ENCODE results near the gene TMTC2.
A peak's percentile ranks its signal among the peaks of the same experiment; 100 is the strongest.

The TMTC2 gene

GRCh38 chr12:82666830-82667229, 19.9 kb upstream of the TMTC2 start:
- Mint-ChIP-seq H3K27ac (no peak overlapping the region), H3K4me3 (no peak overlapping the region), H3K27me3 (peaks cover 12% of the 10 kb centered on the region), H3K9me3 (no peaks in the 10 kb centered on the region), H3K36me3 (no peaks in the 10 kb centered on the region), H3K4me1 (no peaks in the 10 kb centered on the region)

- H3K9me3 Mint-ChIP-seq = no peaks in the 10 kb centered on the region
- H3K27ac Mint-ChIP-seq = no peak overlapping the region
- no peak overlapping the region for H3K4me3 Mint-ChIP-seq
- H3K4me1 Mint-ChIP-seq = no peaks in the 10 kb centered on the region
- H3K27me3 Mint-ChIP-seq = peaks cover 12% of the 10 kb centered on the region
- no peaks in the 10 kb centered on the region for H3K36me3 Mint-ChIP-seq
Observed at GRCh38 chr12:82671673-82672195, 15.0 kb upstream of the TMTC2 start.

GRCh38 chr12:82672811-82673495, 13.8 kb upstream of the TMTC2 start:
- Mint-ChIP-seq H3K4me1 (no peaks in the 10 kb centered on the region), H3K36me3 (no peaks in the 10 kb centered on the region), H3K4me3 (no peak overlapping the region), H3K27ac (no peak overlapping the region), H3K9me3 (no peaks in the 10 kb centered on the region), H3K27me3 (peaks cover 10% of the 10 kb centered on the region)

GRCh38 chr12:82673698-82674097, 13.0 kb upstream of the TMTC2 start:
- Mint-ChIP-seq H3K36me3 (no peaks in the 10 kb centered on the region), H3K9me3 (no peaks in the 10 kb centered on the region), H3K4me3 (no peak overlapping the region), H3K27me3 (peaks cover 12% of the 10 kb centered on the region), H3K4me1 (no peaks in the 10 kb centered on the region), H3K27ac (no peak overlapping the region)

GRCh38 chr12:82675246-82675645, 11.5 kb upstream of the TMTC2 start:
- Mint-ChIP-seq H3K27me3 (peaks cover 15% of the 10 kb centered on the region), H3K9me3 (no peaks in the 10 kb centered on the region), H3K4me1 (no peaks in the 10 kb centered on the region), H3K27ac (no peak overlapping the region), H3K4me3 (no peak overlapping the region), H3K36me3 (no peaks in the 10 kb centered on the region)

GRCh38 chr12:82682326-82682725, 4.4 kb upstream of the TMTC2 start:
- no peaks in the 10 kb centered on the region for H3K36me3 Mint-ChIP-seq
- H3K9me3 Mint-ChIP-seq = no peaks in the 10 kb centered on the region
- no peaks in the 10 kb centered on the region for H3K4me1 Mint-ChIP-seq
- no peak overlapping the region for H3K4me3 Mint-ChIP-seq
- peaks cover 15% of the 10 kb centered on the region for H3K27me3 Mint-ChIP-seq
- H3K27ac Mint-ChIP-seq = no peak overlapping the region

- H3K27me3 Mint-ChIP-seq = peaks cover 15% of the 10 kb centered on the region
- no peak overlapping the region for H3K27ac Mint-ChIP-seq
- H3K4me3 Mint-ChIP-seq = no peak overlapping the region
- H3K9me3 Mint-ChIP-seq = no peaks in the 10 kb centered on the region
- peaks cover 2% of the 10 kb centered on the region for H3K4me1 Mint-ChIP-seq
- H3K36me3 Mint-ChIP-seq = no peaks in the 10 kb centered on the region
Observed at GRCh38 chr12:82682851-82683261, 3.9 kb upstream of the TMTC2 start.

- H3K4me3 Mint-ChIP-seq = peak overlapping the region; percentile 96
- H3K9me3 Mint-ChIP-seq = no peaks in the 10 kb centered on the region
- H3K27ac Mint-ChIP-seq = peak overlapping the region; percentile 81
- H3K27me3 Mint-ChIP-seq = peaks cover 7% of the 10 kb centered on the region
- peaks cover 8% of the 10 kb centered on the region for H3K4me1 Mint-ChIP-seq
- H3K36me3 Mint-ChIP-seq = no peaks in the 10 kb centered on the region
Observed at GRCh38 chr12:82685790-82686167, 927 bp upstream of the TMTC2 start.

GRCh38 chr12:82687021-82688011, 610 bp downstream of the TMTC2 start:
- Mint-ChIP-seq H3K27me3 (peaks cover 3% of the 10 kb centered on the region), H3K36me3 (no peaks in the 10 kb centered on the region), H3K4me1 (peaks cover 8% of the 10 kb centered on the region), H3K9me3 (no peaks in the 10 kb centered on the region), H3K27ac (peak overlapping the region; percentile 94), H3K4me3 (peak overlapping the region; percentile 96)

- Mint-ChIP-seq H3K4me3 (peak overlapping the region; percentile 96), H3K4me1 (peaks cover 8% of the 10 kb centered on the region), H3K9me3 (no peaks in the 10 kb centered on the region), H3K27me3 (peaks cover 3% of the 10 kb centered on the region), H3K36me3 (peaks cover under 1% of the 10 kb centered on the region), H3K27ac (peak overlapping the region; percentile 94)
Observed at GRCh38 chr12:82688035-82688501, 1.4 kb downstream of the TMTC2 start.

GRCh38 chr12:82688596-82688995, 1.9 kb downstream of the TMTC2 start:
- peaks cover 8% of the 10 kb centered on the region for H3K4me1 Mint-ChIP-seq
- no peaks in the 10 kb centered on the region for H3K9me3 Mint-ChIP-seq
- H3K27ac Mint-ChIP-seq = no peak overlapping the region
- H3K4me3 Mint-ChIP-seq = peak overlapping the region; percentile 96
- H3K27me3 Mint-ChIP-seq = peaks cover 3% of the 10 kb centered on the region
- peaks cover 5% of the 10 kb centered on the region for H3K36me3 Mint-ChIP-seq

- Mint-ChIP-seq H3K9me3 (no peaks in the 10 kb centered on the region), H3K27ac (no peak overlapping the region), H3K27me3 (no peaks in the 10 kb centered on the region), H3K36me3 (peaks cover 5% of the 10 kb centered on the region), H3K4me1 (peaks cover 8% of the 10 kb centered on the region), H3K4me3 (no peak overlapping the region)
Observed at GRCh38 chr12:82690006-82690405, 3.3 kb downstream of the TMTC2 start.

- H3K4me3 Mint-ChIP-seq = no peak overlapping the region
- no peak overlapping the region for H3K27ac Mint-ChIP-seq
- H3K4me1 Mint-ChIP-seq = peaks cover 8% of the 10 kb centered on the region
- H3K9me3 Mint-ChIP-seq = no peaks in the 10 kb centered on the region
- peaks cover 5% of the 10 kb centered on the region for H3K36me3 Mint-ChIP-seq
- H3K27me3 Mint-ChIP-seq = no peaks in the 10 kb centered on the region
Observed at GRCh38 chr12:82691513-82691912, 4.8 kb downstream of the TMTC2 start.

GRCh38 chr12:82694276-82694675, 7.6 kb downstream of the TMTC2 start:
- Mint-ChIP-seq H3K4me3 (no peak overlapping the region), H3K27me3 (no peaks in the 10 kb centered on the region), H3K4me1 (no peaks in the 10 kb centered on the region), H3K36me3 (peaks cover 5% of the 10 kb centered on the region), H3K9me3 (no peaks in the 10 kb centered on the region), H3K27ac (no peak overlapping the region)

- no peak overlapping the region for H3K4me3 Mint-ChIP-seq
- H3K27ac Mint-ChIP-seq = no peak overlapping the region
- H3K27me3 Mint-ChIP-seq = no peaks in the 10 kb centered on the region
- peaks cover 5% of the 10 kb centered on the region for H3K36me3 Mint-ChIP-seq
- H3K4me1 Mint-ChIP-seq = no peaks in the 10 kb centered on the region
- H3K9me3 Mint-ChIP-seq = no peaks in the 10 kb centered on the region
Observed at GRCh38 chr12:82694970-82695369, 8.3 kb downstream of the TMTC2 start.

GRCh38 chr12:82695531-82695930, 8.8 kb downstream of the TMTC2 start:
- H3K4me1 Mint-ChIP-seq = no peaks in the 10 kb centered on the region
- no peaks in the 10 kb centered on the region for H3K27me3 Mint-ChIP-seq
- no peak overlapping the region for H3K27ac Mint-ChIP-seq
- peaks cover 5% of the 10 kb centered on the region for H3K36me3 Mint-ChIP-seq
- H3K9me3 Mint-ChIP-seq = no peaks in the 10 kb centered on the region
- H3K4me3 Mint-ChIP-seq = no peak overlapping the region
